ENCODE measurements around the gene CAPN6. TPM values are rescaled to one million over a fixed set of nuclear protein-coding genes. Genes with fewer than 3 reads are reported as not detected.

The CAPN6 gene
- total RNA-seq, 2 donors from 2014 or later = 2.4 to 4.7 TPM

DNA sequence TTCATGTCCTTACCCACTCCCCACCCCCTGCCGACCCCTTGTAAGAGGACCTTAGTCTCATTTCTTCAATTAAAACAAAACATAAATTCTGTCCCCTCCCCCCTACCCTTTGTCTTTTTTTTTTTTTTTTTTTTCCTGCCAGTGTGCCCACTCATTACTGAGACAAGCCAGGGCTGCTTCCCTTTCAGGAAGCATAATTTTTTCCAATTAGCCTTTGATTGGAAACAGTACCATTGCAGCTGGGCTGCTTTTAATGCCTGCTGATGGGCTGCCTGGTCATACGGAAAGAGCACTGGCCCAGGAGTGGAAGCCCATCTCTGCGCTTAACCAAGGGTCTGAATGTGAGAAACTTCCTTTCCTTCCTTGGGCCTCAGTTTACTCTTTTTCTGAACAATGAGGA, 18.6 kb upstream of the CAPN6 start:
- Histone ChIP-seq H3K9me3 (no peaks in the 10 kb centered on the region), H3K4me1 (no peaks in the 10 kb centered on the region)
- TF ChIP-seq, protein P1, sequence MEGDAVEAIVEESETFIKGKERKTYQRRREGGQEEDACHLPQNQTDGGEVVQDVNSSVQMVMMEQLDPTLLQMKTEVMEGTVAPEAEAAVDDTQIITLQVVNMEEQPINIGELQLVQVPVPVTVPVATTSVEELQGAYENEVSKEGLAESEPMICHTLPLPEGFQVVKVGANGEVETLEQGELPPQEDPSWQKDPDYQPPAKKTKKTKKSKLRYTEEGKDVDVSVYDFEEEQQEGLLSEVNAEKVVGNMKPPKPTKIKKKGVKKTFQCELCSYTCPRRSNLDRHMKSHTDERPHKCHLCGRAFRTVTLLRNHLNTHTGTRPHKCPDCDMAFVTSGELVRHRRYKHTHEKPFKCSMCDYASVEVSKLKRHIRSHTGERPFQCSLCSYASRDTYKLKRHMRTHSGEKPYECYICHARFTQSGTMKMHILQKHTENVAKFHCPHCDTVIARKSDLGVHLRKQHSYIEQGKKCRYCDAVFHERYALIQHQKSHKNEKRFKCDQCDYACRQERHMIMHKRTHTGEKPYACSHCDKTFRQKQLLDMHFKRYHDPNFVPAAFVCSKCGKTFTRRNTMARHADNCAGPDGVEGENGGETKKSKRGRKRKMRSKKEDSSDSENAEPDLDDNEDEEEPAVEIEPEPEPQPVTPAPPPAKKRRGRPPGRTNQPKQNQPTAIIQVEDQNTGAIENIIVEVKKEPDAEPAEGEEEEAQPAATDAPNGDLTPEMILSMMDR (IDR thresholded peaks at IDR 0.05) = no peak

DNA sequence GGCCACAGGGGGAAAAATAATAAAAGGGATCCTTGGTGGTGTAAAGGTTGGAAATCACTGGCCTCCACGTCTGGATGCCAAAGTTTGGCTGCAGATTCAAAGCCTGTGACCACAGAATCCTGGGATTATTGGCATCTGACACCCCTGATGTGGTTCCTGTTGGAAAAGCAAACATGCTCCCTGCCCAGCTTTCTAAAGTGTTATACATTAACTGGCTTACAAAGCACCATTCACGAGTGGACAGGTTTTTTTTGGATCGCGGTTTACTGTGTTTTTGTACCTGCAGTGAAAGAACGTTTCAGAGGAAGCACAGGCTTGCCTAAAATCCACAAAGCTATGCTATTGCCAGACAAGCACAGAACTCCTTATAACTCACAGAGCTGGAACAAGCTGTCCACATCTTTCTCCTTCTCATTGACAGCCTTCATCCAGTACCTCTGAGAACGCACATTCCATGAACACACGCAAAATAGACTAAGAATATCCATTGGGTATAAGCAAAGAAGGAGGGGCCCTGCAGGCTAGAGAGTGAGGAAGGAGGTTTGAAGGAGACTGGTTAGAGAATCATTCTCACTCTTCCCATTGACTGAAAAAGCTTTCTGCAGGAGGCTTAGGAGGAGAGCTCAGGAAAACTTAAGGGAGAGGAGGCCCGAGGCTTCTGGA, 14.5 kb upstream of the CAPN6 start:
- intact Hi-C loops (cut with DNase I) = no loop called here
- TF ChIP-seq, protein P1 (IDR thresholded peaks at IDR 0.05) = no peak
- DNase-seq = no peak
- Histone ChIP-seq H3K27me3 (no peaks in the 10 kb centered on the region), H3K4me3 (no peak overlapping the region), H3K9me3 (no peaks in the 10 kb centered on the region), H3K4me1 (no peaks in the 10 kb centered on the region), H3K27ac (no peak overlapping the region), H3K36me3 (no peaks in the 10 kb centered on the region), H3K9ac (ENCODE audit: low read depth in 2 of 2, low read length in 2 of 2) (no peak overlapping the region)

More for the DNA sequence above, 18.6 kb upstream of the CAPN6 start:
- intact Hi-C loops (cut with DNase I) = no loop called here
- H3K27ac ChIP-seq = no peak overlapping the region
- DNase-seq = no peak
- no peaks in the 10 kb centered on the region for H3K36me3 ChIP-seq
- no peak overlapping the region for H3K9ac ChIP-seq (ENCODE audit: low read depth in 2 of 2, low read length in 2 of 2)
- H3K4me3 ChIP-seq = no peak overlapping the region
- no peaks in the 10 kb centered on the region for H3K27me3 ChIP-seq

DNA sequence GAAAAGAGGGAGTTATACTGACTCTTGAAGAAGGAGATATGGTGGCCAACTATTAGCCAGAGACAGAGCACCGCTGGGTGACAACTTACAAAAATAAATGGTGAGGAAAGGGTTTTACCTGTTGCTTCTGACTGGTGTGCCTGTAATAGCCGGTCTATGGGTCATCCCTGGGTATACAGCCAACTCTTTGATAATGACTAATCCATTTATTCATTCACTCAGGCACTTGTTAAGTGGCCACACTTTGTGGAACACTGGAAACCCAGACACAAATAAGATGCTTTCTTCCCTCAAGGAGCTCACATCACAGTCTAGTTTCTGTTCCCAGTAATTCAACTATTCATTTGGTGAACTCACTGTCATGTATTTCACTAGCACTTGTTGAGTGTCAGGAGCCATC, 13.2 kb upstream of the CAPN6 start:
- no peak overlapping the region for H3K9ac ChIP-seq (ENCODE audit: low read depth in 2 of 2, low read length in 2 of 2)
- intact Hi-C loops (cut with DNase I) = no loop called here
- H3K4me1 ChIP-seq = no peaks in the 10 kb centered on the region
- no peak for DNase-seq
- no peak overlapping the region for H3K27ac ChIP-seq
- H3K4me3 ChIP-seq = no peak overlapping the region
- H3K27me3 ChIP-seq = no peaks in the 10 kb centered on the region
- TF ChIP-seq, protein P1 (IDR thresholded peaks at IDR 0.05) = no peak
- H3K36me3 ChIP-seq = no peaks in the 10 kb centered on the region
- no peaks in the 10 kb centered on the region for H3K9me3 ChIP-seq

DNA sequence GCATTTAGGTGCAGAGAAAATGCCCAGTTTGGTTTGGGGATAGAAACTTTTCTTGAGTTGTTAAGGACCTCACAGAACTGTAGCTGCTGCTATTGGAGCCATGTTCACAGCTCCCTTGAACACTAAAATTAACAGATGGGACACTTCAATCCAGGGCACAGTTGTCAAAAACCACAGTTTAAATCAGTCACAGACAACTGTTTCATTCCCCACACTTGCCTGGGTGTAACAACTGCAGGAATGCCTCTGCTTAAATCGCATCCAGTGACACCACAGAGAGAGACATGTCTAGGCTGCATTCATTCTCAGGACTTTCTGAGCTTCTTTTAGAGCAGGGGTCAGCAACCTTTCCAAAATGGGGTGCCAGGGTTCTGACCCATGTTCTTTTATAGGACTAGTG, 12.7 kb upstream of the CAPN6 start:
- no peak for DNase-seq
- TF ChIP-seq, protein P1 (IDR thresholded peaks at IDR 0.05) = no peak
- Histone ChIP-seq H3K4me3 (no peak overlapping the region), H3K36me3 (no peaks in the 10 kb centered on the region), H3K9me3 (no peaks in the 10 kb centered on the region), H3K27me3 (no peaks in the 10 kb centered on the region), H3K9ac (ENCODE audit: low read depth in 2 of 2, low read length in 2 of 2) (no peak overlapping the region), H3K4me1 (no peaks in the 10 kb centered on the region), H3K27ac (no peak overlapping the region)
- intact Hi-C loops (cut with DNase I) = no loop called here

DNA sequence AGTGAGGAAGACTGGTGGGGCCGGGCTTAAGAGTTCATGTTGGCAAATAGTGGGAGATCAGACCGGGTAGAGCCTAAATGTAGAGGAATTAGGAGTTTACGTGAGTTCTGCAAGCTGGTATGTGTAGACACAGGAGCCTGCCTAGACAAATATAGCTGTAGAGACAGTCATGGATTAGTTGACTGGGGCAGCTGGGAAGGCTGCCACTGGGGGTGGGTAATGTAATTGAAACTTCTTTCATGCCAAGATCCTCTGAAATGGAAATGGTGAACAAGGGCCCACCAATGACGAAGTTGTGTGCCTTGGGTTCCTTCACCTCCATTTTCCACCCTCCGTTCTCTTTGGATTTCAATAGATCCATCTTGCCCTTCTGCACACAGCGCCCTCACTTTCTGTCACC, 11.9 kb upstream of the CAPN6 start:
- intact Hi-C loops (cut with DNase I) = no loop called here
- H3K9ac ChIP-seq (ENCODE audit: low read depth in 2 of 2, low read length in 2 of 2) = no peak overlapping the region
- TF ChIP-seq, protein P1 (IDR thresholded peaks at IDR 0.05) = no peak
- no peaks in the 10 kb centered on the region for H3K9me3 ChIP-seq
- no peak overlapping the region for H3K4me3 ChIP-seq
- DNase-seq = no peak
- H3K27ac ChIP-seq = no peak overlapping the region
- H3K27me3 ChIP-seq = no peaks in the 10 kb centered on the region
- H3K36me3 ChIP-seq = no peaks in the 10 kb centered on the region
- no peaks in the 10 kb centered on the region for H3K4me1 ChIP-seq
